GM18909 (cell line): ENCODE measurements around the gene OPN3.

Experiments used
- ATAC-seq: cut with Tn5 transposase; IDR thresholded peaks from one replicate; pipeline ENCODE4 v1.9.1; 2021; ENCODE audit warnings: mild to moderate bottlenecking; ENCODE audit not compliant: unreplicated experiment, poor library complexity

OPN3 gene

GRCh38 chr1:241548008-241548407, 92.2 kb downstream of the OPN3 start:
- ATAC-seq, result no peak
